Type B pancreatic cell (in vitro differentiated cells): ENCODE results near the gene SLC12A7. TPM values are rescaled to one million over a fixed set of nuclear protein-coding genes. Genes with fewer than 3 reads are reported as not detected.

Experiments used
- DNase-seq: peaks from one replicate; pipeline ENCODE4 v3.0.0; 2021; ENCODE audit warnings: mixed read lengths; ENCODE audit not compliant: unreplicated experiment; ENCODE audit errors: extremely low spot score
- H3K27ac Mint-ChIP-seq: 2 replicates; pipeline ENCODE4 v1.8.0; 2021; ENCODE audit warnings: mild to moderate bottlenecking, mixed read lengths
- H3K27me3 Mint-ChIP-seq: 2 replicates; pipeline ENCODE4 v1.8.0; 2021; ENCODE audit warnings: mixed read lengths
- H3K36me3 Mint-ChIP-seq: 2 replicates; pipeline ENCODE4 v1.8.0; 2021; ENCODE audit warnings: mixed read lengths
- H3K4me1 Mint-ChIP-seq: one replicate; pipeline ENCODE4 v1.8.0; 2021; ENCODE audit warnings: mixed read lengths; ENCODE audit not compliant: unreplicated experiment
- H3K4me3 Mint-ChIP-seq: 2 replicates; pipeline ENCODE4 v1.8.0; 2021; ENCODE audit warnings: mild to moderate bottlenecking, mixed read lengths
- H3K9me3 Mint-ChIP-seq: 2 replicates; pipeline ENCODE4 v1.8.0; 2021; ENCODE audit warnings: mixed read lengths
- total RNA-seq: library from RNA; stranded (reverse); gene quantifications from 2 replicates; pipeline ENCODE4 v1.2.1, GENCODE V29; 2021; ENCODE audit warnings: low replicate concordance
- TF ChIP-seq, protein P1 (sequence below): fragments of 200-600 bp; sonication (generic); conservative IDR thresholded peaks from 2 replicates; pipeline ENCODE4 v1.5.0; 2021; ENCODE audit warnings: antibody characterized with exemption, mild to moderate bottlenecking

SLC12A7 gene
- total RNA-seq, 1 donor from 2014 or later: 57.6 TPM

- Mint-ChIP-seq H3K4me1 (peaks cover 30% of the 10 kb centered on the region), H3K9me3 (no peaks in the 10 kb centered on the region), H3K27me3 (no peaks in the 10 kb centered on the region), H3K27ac (no peak overlapping the region), H3K4me3 (no peak overlapping the region), H3K36me3 (peaks cover 4% of the 10 kb centered on the region)
- no peak for DNase-seq
- TF ChIP-seq, protein P1, sequence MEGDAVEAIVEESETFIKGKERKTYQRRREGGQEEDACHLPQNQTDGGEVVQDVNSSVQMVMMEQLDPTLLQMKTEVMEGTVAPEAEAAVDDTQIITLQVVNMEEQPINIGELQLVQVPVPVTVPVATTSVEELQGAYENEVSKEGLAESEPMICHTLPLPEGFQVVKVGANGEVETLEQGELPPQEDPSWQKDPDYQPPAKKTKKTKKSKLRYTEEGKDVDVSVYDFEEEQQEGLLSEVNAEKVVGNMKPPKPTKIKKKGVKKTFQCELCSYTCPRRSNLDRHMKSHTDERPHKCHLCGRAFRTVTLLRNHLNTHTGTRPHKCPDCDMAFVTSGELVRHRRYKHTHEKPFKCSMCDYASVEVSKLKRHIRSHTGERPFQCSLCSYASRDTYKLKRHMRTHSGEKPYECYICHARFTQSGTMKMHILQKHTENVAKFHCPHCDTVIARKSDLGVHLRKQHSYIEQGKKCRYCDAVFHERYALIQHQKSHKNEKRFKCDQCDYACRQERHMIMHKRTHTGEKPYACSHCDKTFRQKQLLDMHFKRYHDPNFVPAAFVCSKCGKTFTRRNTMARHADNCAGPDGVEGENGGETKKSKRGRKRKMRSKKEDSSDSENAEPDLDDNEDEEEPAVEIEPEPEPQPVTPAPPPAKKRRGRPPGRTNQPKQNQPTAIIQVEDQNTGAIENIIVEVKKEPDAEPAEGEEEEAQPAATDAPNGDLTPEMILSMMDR: no peak
These were observed 17.1 kb downstream of the SLC12A7 start for GRCh38 chr5:1094670-1095190.

DNA sequence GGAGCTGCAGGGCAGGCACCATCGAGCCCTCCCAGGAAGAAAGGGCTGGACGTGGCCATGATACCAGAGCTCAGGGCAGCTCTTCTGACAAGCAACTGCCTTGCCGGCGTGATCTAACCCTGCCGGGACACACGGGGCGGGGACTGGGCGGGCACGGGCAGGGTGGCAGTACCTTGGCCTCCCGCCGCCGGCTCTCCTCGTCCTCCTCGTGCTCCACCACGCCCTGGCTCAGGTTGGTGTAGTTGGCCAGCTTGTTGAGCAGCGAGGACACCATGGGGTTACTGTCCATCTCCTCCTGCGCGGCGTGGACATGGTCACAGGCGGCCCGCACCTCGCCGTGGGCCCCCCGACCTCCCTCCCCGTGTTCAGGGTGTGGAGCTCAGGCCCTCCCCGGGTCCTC, 18.5 kb downstream of the SLC12A7 start:
- H3K4me3 Mint-ChIP-seq: no peak overlapping the region
- H3K4me1 Mint-ChIP-seq: peaks cover 21% of the 10 kb centered on the region
- H3K36me3 Mint-ChIP-seq: peaks cover 4% of the 10 kb centered on the region
- no peak for DNase-seq
- no peaks in the 10 kb centered on the region for H3K9me3 Mint-ChIP-seq
- TF ChIP-seq, protein P1: no peak
- H3K27me3 Mint-ChIP-seq: no peaks in the 10 kb centered on the region
- no peak overlapping the region for H3K27ac Mint-ChIP-seq

DNA sequence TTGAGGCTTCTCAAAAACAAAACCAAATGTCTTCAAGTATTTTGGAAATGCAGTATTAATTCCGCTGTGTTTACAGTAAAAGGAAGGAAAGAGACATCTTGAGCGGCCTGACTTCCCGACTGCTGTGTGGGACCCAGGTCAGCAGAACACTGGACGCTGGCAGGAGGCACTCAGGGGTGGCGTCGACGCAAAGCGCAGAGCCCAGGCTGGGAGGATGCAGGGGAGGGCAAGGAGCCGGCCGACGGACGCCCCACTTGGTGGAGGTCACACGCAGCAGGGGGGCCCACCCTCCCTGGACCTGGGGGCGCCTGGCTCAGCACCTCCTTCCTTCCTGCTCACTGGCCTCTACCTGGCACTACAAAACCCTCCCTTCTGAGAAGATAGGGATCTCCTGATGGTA, 19.7 kb downstream of the SLC12A7 start:
- no peak overlapping the region for H3K4me3 Mint-ChIP-seq
- peaks cover 15% of the 10 kb centered on the region for H3K4me1 Mint-ChIP-seq
- TF ChIP-seq, protein P1: no peak
- no peak for DNase-seq
- H3K36me3 Mint-ChIP-seq: peaks cover 4% of the 10 kb centered on the region
- H3K27ac Mint-ChIP-seq: no peak overlapping the region
- no peaks in the 10 kb centered on the region for H3K27me3 Mint-ChIP-seq
- H3K9me3 Mint-ChIP-seq: no peaks in the 10 kb centered on the region

DNA sequence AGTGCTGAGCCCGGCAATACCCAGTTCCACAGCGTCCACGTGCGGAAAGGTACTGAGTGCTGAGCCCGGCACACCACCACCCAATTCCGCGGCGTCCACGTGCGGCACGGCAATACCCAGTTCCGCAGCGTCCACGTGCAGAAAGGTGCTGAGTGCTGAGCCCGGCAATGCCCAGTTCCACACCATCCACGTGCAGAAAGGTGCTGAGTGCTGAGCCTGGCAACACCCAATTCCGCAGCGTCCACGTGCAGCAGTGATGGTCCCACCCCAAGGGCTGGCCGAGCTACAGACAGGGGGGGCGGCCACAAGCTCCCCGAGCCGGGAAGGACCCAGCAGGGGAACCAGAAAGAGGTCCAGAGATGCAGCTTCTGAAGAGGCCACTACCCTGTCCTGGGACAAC, 20.2 kb downstream of the SLC12A7 start:
- Mint-ChIP-seq H3K4me1 (peaks cover 12% of the 10 kb centered on the region), H3K27ac (no peak overlapping the region), H3K36me3 (peaks cover 4% of the 10 kb centered on the region), H3K27me3 (no peaks in the 10 kb centered on the region), H3K4me3 (no peak overlapping the region), H3K9me3 (no peaks in the 10 kb centered on the region)
- no peak for DNase-seq
- TF ChIP-seq, protein P1: no peak

- H3K9me3 Mint-ChIP-seq: no peaks in the 10 kb centered on the region
- peaks cover 6% of the 10 kb centered on the region for H3K4me1 Mint-ChIP-seq
- H3K4me3 Mint-ChIP-seq: no peak overlapping the region
- TF ChIP-seq, protein P1: no peak
- H3K27ac Mint-ChIP-seq: no peak overlapping the region
- H3K27me3 Mint-ChIP-seq: no peaks in the 10 kb centered on the region
- H3K36me3 Mint-ChIP-seq: peaks cover 4% of the 10 kb centered on the region
- DNase-seq: no peak
These were observed 21.3 kb downstream of the SLC12A7 start for GRCh38 chr5:1090538-1090937.

DNA sequence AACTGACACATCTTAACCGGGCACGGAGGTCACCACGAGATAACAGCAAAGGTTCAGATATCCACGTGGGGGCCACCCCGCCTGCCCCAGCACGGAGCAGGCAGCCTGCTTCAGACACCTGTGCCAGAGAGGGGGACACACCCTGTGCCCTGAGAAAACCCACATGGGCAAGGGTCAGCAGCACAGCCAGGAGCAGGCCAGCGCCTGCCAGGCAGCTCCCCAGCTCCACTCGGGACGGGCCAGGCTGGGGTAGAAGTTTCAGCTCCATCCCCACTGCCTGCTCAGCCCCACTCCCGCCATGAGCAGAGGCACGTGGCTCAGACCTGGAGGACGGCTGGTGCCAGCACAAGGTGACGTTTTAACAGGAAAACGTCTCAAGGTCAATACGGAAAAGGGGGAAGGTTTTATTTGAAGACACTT, 22.2 kb downstream of the SLC12A7 start:
- H3K4me3 Mint-ChIP-seq: no peak overlapping the region
- DNase-seq: no peak
- H3K27ac Mint-ChIP-seq: no peak overlapping the region
- peaks cover 6% of the 10 kb centered on the region for H3K4me1 Mint-ChIP-seq
- TF ChIP-seq, protein P1: no peak
- H3K36me3 Mint-ChIP-seq: peaks cover 4% of the 10 kb centered on the region
- H3K9me3 Mint-ChIP-seq: no peaks in the 10 kb centered on the region
- no peaks in the 10 kb centered on the region for H3K27me3 Mint-ChIP-seq
